ENCODE data around the gene MAMDC2.

GRCh38 chr9:70135176-70135575 is 91.5 kb downstream of the MAMDC2 start:
- TF ChIP-seq MAFK (IDR thresholded peaks at IDR 0.05; ENCODE audit: low read depth, low read length) = no peak
- TF ChIP-seq POLR2AphosphoS5 (IDR thresholded peaks at IDR 0.05; ENCODE audit: low read depth, low read length) = no peak
- no peak for TF ChIP-seq CTCF (IDR thresholded peaks at IDR 0.05; ENCODE audit: control extremely low read depth in 1 of 3, insufficient read depth in 1 of 3, low read depth in 1 of 3, low read length in 3 of 3)
- no peak for TF ChIP-seq SP1 (IDR thresholded peaks at IDR 0.05; ENCODE audit: low read depth, low read length)
- no peak for TF ChIP-seq EP300 (IDR thresholded peaks at IDR 0.05; ENCODE audit: borderline replicate concordance in 1 of 2, low read depth in 2 of 2, low read length in 2 of 2)

Measured in H1 (cell line).